Nucleus accumbens (tissue), 56 donors: ENCODE data around the gene KAT2B.

ENCODE experiments used
- DNase-seq, 56 donors: peaks; one replicate each; lab custom pipeline; 2025; lab: John Stamatoyannopoulos, UW

Gene KAT2B

DNA sequence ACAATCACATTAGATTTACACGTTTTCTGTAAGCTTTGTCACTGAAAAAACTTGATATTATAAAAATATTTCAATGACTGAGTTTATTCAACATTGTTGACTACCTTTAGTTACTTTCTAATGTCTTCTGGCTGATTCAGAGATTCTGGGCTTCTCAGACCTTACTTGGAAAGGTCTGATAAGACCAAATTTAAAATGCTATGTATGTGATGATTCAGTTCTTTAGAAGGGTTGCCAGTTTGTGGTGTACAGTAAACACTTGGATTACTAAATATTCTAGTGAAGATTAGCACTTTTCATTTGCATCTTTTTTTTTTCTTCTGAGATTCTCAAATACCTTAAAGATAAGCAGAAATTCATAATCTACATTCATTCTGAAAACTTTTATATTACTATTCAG lies 96.0 kb downstream of the KAT2B start:
- no peak for DNase-seq

DNA sequence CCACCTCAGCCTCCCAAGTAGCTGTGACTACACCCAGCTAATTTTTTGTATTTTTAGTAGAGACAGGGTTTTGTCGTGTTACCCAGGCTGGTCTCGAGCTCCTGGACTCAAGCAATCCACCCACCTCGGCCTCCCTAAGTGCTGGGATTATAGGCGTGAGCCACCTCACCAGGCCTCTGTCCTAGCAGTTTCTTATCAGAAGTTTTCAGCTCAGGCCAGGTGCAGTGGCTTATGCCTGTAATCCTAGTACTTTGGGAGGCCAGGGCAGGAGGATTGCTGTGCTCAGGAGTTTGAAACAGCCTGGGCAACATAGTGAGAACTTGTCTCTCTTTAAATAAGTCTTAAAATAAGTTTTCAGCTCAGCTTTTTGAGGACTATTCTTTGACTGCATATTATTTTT lies 97.4 kb downstream of the KAT2B start:
- no peak for DNase-seq

DNA sequence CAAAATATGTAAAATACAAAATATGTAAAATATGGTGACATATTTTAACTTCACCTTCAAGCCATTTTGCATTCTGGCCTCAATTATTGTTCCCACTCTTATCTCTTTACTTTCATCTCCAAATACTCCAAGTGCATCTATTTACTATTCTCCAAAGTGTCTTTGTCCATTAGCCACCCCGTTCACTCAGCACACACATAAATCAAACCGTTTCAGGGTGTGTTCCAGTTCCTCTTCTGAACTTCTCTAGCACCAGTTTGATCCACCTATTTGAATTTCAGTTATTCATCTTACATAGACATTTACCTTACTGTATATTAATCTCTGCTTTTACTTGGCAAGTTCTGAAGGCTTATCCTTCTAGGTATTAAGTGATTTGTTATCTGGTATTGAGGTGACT lies 100.6 kb downstream of the KAT2B start:
- no peak for DNase-seq

DNA sequence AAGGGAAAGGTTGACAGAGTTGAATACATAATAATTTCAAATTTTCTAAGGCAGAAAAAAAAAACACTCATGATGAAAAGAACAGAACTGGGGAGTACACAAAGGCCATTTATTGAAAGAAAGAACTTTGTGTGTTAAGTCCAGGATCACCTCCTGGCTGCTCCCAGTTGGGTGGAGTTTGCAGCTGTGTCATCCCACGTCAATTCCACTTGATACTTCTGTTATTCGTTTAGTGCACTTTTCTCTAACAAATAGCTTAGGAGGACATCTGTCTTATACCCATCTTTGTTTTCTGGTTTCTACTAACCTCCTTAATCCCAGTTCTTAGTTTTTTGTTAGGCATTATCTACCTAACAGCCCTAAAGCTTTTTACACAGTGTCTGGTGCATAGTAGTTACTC lies 101.1 kb downstream of the KAT2B start:
- DNase-seq, result peak in 3 of 56 donors; percentile 1 to 22 (median 5)

DNA sequence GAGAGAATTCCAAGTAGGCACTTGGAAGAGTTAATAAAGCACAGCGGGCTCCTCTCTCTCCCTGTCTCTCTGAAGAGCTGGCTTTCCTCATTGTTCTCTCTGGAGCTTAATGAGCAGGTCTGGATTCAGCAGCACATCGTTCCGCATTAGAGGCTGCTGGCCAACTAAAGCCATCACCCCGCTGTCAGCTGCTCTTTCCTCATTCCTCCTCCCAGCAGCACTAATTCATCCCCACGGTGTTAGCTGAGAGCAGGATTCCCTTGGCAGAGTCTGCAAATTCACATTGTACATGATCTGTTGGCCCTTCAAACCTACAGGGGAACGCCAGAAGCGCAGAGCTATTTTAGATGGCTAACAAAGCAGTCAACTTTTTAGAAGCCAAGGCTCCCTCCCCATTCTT lies 101.6 kb downstream of the KAT2B start:
- peak in 52 of 56 donors; percentile 17 to 91 (median 61) for DNase-seq

DNA sequence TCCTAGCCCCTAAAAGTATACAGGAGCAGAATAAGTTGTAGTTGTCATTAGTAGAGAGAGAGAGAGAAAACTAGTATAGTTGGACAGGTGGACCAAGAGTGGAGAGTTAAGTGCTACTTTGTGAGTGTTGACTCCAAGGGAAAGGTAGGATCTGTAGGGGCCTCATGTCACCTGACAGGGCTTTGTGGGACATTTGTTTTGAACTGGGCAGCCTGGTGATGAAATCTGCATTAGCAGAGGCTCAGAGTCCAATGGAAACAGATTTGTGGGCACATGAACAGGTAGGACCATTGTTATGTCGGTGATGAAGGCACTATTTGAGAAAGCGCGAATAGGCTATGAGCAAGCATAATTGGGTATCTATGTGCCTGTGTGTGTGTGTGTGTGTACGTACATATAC lies 102.3 kb downstream of the KAT2B start:
- no peak for DNase-seq

DNA sequence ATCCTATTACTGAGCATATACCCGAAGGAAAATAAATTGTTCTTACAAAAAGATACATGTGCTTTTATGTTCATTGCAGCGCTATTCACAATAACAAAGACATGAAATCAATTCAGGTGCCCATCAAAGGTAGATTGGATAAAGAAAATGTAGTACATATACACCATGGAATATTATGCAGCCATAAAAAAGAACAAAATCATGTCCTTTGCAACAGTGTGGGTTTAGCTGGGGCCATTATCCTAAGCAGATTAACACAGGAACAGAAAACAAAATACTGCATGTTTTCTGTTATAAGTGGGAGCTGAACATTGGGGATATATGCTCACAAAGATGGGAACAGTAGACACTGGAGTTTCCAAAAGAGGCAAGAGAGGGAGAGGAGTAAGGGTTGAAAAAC lies 103.3 kb downstream of the KAT2B start:
- DNase-seq, result no peak

DNA sequence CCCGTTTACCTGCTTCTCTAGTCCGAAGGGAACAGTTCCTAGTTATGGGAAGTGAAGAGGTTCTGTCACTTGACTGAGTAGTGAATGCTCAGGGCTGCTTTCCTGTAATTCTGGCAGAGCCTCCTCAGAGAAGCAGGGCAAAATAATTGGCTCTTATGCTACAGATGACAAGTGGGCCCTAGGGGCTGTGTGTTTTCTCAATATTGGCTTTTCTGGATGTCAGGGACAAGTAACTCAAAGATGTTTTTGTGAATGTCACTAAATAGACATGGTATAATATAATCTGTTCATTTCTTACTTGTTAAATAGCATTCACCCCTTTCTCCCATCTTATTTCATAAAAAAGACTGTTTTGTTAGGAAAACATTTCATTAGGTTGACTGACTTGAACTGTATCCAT lies 105.6 kb downstream of the KAT2B start:
- DNase-seq, result no peak

DNA sequence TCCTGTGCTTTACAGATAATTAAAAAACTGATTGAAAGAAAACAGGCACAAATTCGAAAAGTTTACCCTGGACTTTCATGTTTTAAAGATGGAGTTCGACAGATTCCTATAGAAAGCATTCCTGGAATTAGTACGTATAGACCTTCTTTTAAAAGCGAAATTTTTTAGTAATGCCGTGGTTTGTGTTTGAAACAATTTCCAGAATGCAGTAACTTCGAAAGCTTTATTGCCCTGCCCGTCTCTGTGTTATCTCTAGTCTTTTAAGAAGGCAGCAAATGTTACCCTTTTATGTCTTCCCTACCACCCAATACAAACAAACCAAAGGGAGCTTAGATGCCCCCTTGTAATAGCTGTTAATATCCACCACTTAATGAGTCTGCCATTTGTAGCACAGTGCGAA lies 106.1 kb downstream of the KAT2B start:
- DNase-seq, result no peak

DNA sequence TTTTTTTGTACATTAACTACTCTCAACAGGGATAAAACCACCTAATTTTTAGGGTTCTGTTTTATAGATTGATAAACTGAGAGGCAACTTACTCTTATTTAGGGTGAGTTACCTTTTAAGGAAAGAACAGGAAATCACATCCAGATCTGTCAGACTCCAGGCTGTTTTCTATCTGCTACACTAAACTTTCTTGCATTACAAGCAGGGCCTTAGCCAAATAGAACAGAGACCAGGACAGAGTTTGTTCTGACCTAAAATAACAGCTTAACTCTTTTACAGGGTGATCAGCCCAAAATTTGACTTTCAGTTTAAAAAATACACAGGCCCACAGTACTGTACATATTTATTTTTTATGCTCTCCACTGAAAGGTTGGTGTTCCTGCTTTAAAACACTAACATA lies 107.1 kb downstream of the KAT2B start:
- no peak for DNase-seq

DNA sequence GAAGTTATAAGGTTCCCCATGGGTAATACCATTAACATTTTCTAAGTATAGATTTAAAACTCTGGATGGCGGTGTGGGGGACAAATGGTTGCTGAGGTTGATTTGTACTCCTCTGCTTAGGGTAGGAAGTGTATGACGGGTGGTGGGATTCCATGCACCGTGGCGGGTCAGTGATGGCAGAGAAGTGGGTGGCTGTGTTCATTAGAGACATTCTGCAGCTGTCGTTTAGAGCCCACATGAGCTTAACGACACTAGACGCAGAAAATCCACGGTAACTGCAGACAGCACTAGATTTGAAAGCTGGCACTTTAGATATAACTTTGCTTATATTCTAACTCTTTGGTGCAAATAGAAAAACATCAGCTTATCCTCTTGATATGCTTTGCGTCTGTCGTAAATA lies 108.2 kb downstream of the KAT2B start:
- no peak for DNase-seq

DNA sequence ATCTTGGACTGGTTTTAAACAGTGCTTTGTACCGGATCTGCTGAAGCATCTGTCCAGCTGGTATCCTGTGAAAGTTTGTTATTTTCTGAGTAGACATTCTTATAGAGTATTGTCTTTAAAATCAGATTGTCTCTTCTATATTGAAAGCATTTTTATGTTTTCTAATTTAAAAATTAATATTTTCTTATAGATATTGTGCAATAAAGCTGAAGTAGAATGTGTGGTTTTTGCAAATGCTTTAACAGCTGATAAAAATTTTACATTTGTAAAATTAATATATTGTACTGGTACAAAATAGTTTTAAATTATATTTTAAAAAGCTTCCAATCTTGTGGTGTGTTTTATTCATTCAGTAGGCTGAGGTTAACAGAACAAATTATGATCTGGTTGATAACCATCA lies 113.8 kb downstream of the KAT2B start:
- no peak for DNase-seq

DNA sequence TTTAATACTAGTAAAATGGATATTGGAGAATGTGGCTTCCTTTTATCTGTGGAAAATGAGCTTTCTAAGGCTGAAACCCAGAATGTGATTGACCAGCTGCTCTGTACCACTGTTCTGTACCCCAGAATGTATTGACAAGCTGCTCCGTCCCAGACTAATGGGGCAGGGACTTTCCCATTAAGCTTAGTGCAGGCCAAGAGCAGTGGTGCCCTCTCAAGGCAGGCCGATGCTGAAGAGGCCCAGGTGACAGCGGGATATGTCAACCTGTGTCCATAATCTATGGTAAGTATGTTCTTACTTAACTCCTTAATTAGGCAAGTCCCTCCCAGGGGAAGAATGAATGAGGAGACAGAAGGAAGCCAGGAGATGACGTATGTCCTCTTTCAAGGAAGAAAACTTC lies 114.7 kb downstream of the KAT2B start:
- no peak for DNase-seq

DNA sequence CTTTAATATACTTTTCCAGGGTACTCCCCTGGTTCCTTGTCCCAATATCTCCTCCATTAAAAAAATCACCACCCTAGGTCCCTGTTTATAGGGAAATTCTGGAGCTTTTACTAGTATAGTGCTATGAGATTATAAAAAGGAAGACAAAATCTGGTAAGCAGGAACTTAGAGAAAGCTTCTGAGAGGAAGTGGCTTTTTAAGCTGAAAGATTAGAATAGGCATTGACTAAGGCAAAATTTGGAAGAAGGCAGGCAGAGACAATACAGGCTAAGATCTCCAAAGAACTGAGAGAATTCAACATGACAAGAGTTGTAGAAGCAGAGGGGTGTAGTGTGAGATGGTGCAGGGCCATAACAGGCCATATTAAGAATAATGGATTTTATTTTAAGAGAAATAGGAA lies 120.0 kb downstream of the KAT2B start:
- DNase-seq, result no peak

DNA sequence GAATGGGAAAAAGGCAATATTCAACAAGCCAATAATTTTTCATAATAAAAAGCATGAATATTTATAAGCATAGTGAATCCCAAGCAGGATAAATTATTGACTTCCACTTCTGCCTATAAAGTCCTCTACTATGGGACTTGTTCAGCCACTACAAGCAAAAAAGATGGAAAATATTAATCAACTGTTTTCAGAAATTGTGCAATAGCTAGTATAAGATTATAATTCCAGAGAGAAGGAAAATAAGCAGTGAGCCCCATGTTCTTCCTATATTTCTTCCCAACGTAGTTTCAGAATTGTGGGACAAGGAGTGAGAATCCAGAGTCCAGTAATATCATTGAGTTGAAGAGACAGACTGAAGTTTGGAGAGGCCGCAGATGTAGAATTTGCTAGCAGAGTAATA lies 121.5 kb downstream of the KAT2B start:
- no peak for DNase-seq

DNA sequence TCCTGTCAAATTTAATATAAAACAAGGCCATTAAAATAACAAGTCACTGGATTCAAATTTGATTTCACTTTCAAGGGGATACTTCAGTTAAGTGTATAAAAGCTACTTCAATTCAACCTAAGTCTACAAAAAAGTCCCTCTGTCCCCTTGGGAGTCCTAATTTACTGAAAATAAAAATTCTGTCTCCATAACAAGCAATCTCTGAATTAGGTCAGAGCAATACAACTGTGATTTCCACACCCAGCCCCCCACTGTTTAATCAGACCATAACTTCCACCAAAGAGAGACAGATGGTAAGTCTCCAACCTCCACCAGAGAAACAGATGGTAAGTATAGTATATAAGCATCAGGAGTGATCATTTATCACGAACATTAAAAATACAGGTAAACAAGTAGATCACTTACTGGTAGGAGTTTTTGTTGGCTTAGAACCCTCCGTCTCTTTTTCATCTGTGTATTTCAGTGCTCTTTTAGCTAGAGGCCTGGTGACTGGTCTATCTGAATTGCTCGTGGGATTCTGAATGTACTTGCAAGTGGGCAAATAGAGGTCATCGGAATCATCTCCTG lies 133.7 kb downstream of the KAT2B start:
- no peak for DNase-seq

DNA sequence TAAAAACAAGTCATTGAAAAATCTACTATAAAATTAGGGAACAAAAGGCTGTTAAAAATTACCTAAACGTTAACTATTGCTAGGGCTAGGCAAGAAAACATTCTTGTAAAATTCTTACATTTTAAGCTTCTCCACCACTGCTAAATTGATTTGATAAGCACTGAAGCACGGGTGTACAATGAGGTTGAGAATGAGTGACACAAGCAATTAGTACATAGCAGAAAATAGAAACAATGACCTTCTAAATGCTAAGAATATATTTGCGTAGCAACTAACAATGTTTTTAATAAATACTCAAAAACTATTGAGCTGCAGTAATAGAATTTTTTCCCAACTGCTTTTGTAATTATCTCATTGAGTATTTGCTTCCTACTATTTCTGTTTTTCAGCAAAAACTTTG lies 141.0 kb downstream of the KAT2B start:
- DNase-seq, result no peak

DNA sequence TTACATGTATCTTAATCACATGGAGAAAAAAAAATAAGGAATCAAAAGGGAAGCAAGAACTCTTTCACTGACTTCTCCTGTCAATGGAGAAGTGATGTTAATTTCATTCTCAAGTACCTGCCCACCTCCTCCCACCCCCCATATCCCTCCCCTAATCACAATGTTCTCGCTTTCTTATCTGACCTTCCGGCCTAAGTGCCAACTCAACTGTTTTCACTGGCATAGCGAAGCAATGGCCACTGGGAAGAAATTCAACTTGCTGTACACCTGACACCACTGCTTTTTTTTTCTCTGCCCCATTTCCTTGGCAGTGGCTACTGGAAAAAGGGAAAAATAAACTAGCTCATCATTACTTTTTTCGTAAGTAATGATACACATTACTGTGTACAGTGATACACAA lies 142.0 kb downstream of the KAT2B start:
- DNase-seq, result no peak

DNA sequence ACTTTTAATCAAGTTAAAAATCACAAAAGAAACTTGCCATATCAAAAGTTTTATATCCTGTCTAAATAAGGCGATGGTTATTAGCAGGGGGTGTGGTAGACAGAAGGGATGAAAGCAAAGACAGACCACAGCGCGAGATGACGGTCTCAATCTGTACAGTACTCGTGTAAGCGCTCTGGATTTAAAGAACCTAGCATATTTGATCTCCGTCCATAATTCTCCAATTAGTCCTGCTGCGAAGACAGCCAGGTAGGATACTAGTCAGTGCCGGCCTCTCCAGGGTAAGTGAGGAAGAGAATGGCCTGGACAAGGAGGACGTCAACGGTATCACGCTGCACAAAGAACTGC lies 145.1 kb downstream of the KAT2B start:
- DNase-seq, result peak in 2 of 56 donors; percentile 1

DNA sequence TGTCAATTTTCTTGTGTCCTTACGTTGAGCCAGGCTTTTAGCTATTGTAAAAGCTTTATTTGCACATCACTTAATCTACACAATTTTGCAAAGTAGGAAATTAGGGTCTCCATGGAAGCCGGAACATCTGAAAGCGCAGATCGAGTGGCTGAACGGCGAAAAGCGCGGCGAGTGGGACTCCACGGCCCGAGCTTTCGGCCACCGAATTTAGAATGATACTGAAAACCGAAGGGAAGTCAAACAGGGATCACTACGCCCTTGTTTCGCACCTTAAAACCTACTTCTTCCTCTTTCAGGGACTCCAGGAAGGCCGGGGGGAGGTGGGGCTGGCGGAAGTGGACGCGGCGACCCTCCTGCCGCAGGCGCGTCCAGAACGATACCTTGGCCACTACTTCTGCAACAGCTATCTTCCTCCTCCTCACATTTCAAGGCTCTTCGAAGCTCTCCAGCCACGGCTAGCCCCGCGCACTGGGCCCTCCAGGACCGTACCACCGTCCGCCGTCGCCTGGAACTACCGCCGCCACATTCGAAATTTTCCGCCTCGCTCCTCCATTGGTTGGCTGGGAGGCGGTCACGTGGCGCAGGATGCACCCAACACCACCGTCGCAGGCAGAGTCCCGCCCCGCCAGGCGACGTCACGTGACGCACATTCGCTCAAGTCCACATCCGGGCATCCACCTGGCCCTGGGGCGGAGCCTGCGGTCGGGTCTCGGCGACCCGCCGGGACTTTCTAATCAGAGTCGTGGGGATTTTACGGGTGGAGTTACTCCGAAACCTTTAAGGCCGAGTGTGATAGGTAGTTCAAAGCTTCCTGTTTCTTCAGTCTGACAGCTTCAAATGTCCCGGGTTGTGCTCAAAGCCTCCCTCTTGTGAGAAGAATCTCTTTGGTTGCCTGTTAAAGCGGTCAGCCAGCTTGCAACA lies 145.7 kb downstream of the KAT2B start, which contains the start of gene SGO1:
Gene SGO1 (minus strand): TSS at position 528 of the 921 bp plus-strand sequence. CDS start 2,179 bp downstream, outside the sequence.
- DNase-seq, result peak; percentile 85 to 99 (median 97)

DNA sequence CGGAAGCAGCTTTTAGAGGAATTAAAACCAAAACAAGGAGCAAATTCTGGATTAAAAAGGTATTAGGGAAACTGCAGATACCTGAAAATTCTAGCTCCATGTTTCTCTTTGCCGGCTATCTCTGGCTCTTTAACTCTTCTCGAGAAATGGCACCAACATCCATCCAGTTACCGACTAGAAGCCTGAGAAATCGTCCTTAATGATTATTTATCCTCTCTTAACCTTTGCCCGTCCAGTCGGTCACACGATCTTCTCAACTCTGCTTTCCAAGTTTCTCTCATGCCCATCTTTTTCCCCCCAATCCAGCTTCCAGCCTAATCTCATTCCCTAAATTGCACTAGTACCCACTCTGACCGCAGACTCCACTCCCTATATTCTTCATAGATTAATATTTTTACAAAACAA lies 146.4 kb downstream of the KAT2B start:
- DNase-seq, result peak in 5 of 56 donors; percentile 14 to 44 (median 34)

DNA sequence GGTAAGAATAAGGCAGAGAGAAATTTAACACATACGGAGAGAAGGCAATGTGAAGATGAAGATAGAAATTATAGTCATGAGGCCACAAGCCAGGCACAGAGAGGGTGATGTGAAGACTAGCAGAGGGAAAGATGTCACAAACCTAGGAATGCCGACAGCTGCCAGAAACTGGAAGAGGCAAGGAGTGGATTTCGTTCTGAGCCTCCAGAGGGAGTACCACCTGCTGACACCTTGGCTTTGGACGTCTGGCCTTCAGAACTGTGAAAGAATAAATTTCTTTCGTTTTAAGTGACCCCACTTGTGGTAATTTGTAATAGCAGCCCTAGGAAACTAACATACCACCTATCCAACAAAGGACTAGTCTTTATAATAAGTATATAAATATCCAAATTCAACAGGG lies 150.7 kb downstream of the KAT2B start:
- no peak for DNase-seq
